Measurements from ENCODE around the gene PIGN.
"Not testable (repeated sequence)": the region's sequence is repeated elsewhere in the genome, so short reads cannot be mapped to it uniquely, and the experiment has no call there.

The PIGN gene

GRCh38 chr18:62054929-62055498 is 131.8 kb downstream of the PIGN start:
- no peak for DNase-seq (ENCODE audit: low spot score)

- no peak for DNase-seq (ENCODE audit: low spot score)
These were observed 138.6 kb downstream of the PIGN start for GRCh38 chr18:62048279-62048678.

GRCh38 chr18:62045316-62045715 is 141.5 kb downstream of the PIGN start:
- no peak for DNase-seq (ENCODE audit: low spot score)

GRCh38 chr18:62044490-62045000 is 142.3 kb downstream of the PIGN start:
- DNase-seq (ENCODE audit: low spot score), result no peak

- no peak for DNase-seq (ENCODE audit: low spot score)
These were observed 148.7 kb downstream of the PIGN start for GRCh38 chr18:62037989-62038778.

- no peak for DNase-seq (ENCODE audit: low spot score)
These were observed 149.7 kb downstream of the PIGN start for GRCh38 chr18:62037012-62037742.

- DNase-seq (ENCODE audit: low spot score), result not testable (repeated sequence)
These were observed 152.6 kb downstream of the PIGN start for GRCh38 chr18:62034286-62034685.

- no peak for DNase-seq (ENCODE audit: low spot score)
These were observed 153.1 kb downstream of the PIGN start for GRCh38 chr18:62033756-62034155.

GRCh38 chr18:62033207-62033606 is 153.6 kb downstream of the PIGN start:
- no peak for DNase-seq (ENCODE audit: low spot score)

GRCh38 chr18:62030091-62030985 is 156.5 kb downstream of the PIGN start:
- DNase-seq (ENCODE audit: low spot score), result no peak

GRCh38 chr18:62028715-62029114 is 158.1 kb downstream of the PIGN start:
- no peak for DNase-seq (ENCODE audit: low spot score)

- no peak for DNase-seq (ENCODE audit: low spot score)
These were observed 158.8 kb downstream of the PIGN start for GRCh38 chr18:62027914-62028520.

- peak; percentile 71 for DNase-seq (ENCODE audit: low spot score)
These were observed 160.3 kb downstream of the PIGN start for GRCh38 chr18:62026586-62026985.

GRCh38 chr18:62024983-62025382 is 161.9 kb downstream of the PIGN start:
- no peak for DNase-seq (ENCODE audit: low spot score)

- DNase-seq (ENCODE audit: low spot score), result no peak
These were observed 163.3 kb downstream of the PIGN start for GRCh38 chr18:62023536-62023935.

- DNase-seq (ENCODE audit: low spot score), result no peak
These were observed 168.2 kb downstream of the PIGN start for GRCh38 chr18:62018759-62019041.

- DNase-seq (ENCODE audit: low spot score), result no peak
These were observed 168.7 kb downstream of the PIGN start for GRCh38 chr18:62018034-62018758.

GRCh38 chr18:62017618-62018017 is 169.2 kb downstream of the PIGN start:
- DNase-seq (ENCODE audit: low spot score), result no peak

GRCh38 chr18:62011416-62011815 is 175.4 kb downstream of the PIGN start:
- no peak for DNase-seq (ENCODE audit: low spot score)

- DNase-seq (ENCODE audit: low spot score), result no peak
These were observed 177.3 kb downstream of the PIGN start for GRCh38 chr18:62009521-62009920.

GRCh38 chr18:62001396-62001795 is 185.5 kb downstream of the PIGN start:
- DNase-seq (ENCODE audit: low spot score), result no peak
